ENCODE results near the gene MTHFD1. TPM values are rescaled to one million over a fixed set of nuclear protein-coding genes. Genes with fewer than 3 reads are reported as not detected.

MTHFD1 gene
- total and polyA plus RNA-seq, 2 donors, result 18.8 to 38.3 TPM

- Histone ChIP-seq H3K27ac (ENCODE audit: low read depth in 1 of 2, low read length in 1 of 2) (peak within 1 kb of the TSS; percentile 99), H3K36me3 (ENCODE audit: control insufficient read depth in 2 of 2, insufficient read depth in 2 of 2, low read length in 1 of 2) (no peaks in the 10 kb centered on the region), H3K4me1 (ENCODE audit: control insufficient read depth in 2 of 2, insufficient read depth in 2 of 2, low read length in 2 of 2) (peaks cover 16 to 52% of the 10 kb centered on the region in 2 donors), H3K27me3 (ENCODE audit: control insufficient read depth in 2 of 2, insufficient read depth in 1 of 2, low read length in 1 of 2) (no peaks in the 10 kb centered on the region), H3K4me3 (ENCODE audit: low read length in 2 of 2) (peak within 1 kb of the TSS; percentile 90 to 91), H3K9me3 (ENCODE audit: control insufficient read depth in 2 of 2, insufficient read depth in 1 of 2, low read length in 1 of 2) (no peaks in the 10 kb centered on the region)
- under 1% methylated on average over 87 of the region's 87 CpGs for WGBS
- DNase-seq (ENCODE audit: low read depth in 6 of 9, low spot score in 9 of 9), result peak in 8 of 9 donors; percentile 79 to 96 (median 88)
Measured at GRCh38 chr14:64503434-64504309, 115.5 kb downstream of the MTHFD1 start, which contains the start of gene ZBTB25. Gene ZBTB25 (minus strand): TSS chr14:64503838. CDS start chr14:64490533, 13,305 bp downstream.

GRCh38 chr14:64504310-64504896, 116.2 kb downstream of the MTHFD1 start, which contains the start of gene ZBTB1:
Gene ZBTB1 (plus strand): TSS chr14:64504770. CDS start chr14:64521505, 16,735 bp downstream.
- no peaks in the 10 kb centered on the region for H3K27me3 ChIP-seq (ENCODE audit: control insufficient read depth in 2 of 2, insufficient read depth in 1 of 2, low read length in 1 of 2)
- peak in 8 of 9 donors; percentile 55 to 84 (median 65) for DNase-seq (ENCODE audit: low read depth in 6 of 9, low spot score in 9 of 9)
- peak within 1 kb of the TSS; percentile 99 for H3K27ac ChIP-seq (ENCODE audit: low read depth in 1 of 2, low read length in 1 of 2)
- H3K9me3 ChIP-seq (ENCODE audit: control insufficient read depth in 2 of 2, insufficient read depth in 1 of 2, low read length in 1 of 2), result no peaks in the 10 kb centered on the region
- H3K4me1 ChIP-seq (ENCODE audit: control insufficient read depth in 2 of 2, insufficient read depth in 2 of 2, low read length in 2 of 2), result peaks cover 13 to 56% of the 10 kb centered on the region in 2 donors
- under 1% methylated on average over 63 of the region's 63 CpGs for WGBS
- H3K36me3 ChIP-seq (ENCODE audit: control insufficient read depth in 2 of 2, insufficient read depth in 2 of 2, low read length in 1 of 2), result no peaks in the 10 kb centered on the region
- peak within 1 kb of the TSS; percentile 90 to 91 for H3K4me3 ChIP-seq (ENCODE audit: low read length in 2 of 2)

DNA sequence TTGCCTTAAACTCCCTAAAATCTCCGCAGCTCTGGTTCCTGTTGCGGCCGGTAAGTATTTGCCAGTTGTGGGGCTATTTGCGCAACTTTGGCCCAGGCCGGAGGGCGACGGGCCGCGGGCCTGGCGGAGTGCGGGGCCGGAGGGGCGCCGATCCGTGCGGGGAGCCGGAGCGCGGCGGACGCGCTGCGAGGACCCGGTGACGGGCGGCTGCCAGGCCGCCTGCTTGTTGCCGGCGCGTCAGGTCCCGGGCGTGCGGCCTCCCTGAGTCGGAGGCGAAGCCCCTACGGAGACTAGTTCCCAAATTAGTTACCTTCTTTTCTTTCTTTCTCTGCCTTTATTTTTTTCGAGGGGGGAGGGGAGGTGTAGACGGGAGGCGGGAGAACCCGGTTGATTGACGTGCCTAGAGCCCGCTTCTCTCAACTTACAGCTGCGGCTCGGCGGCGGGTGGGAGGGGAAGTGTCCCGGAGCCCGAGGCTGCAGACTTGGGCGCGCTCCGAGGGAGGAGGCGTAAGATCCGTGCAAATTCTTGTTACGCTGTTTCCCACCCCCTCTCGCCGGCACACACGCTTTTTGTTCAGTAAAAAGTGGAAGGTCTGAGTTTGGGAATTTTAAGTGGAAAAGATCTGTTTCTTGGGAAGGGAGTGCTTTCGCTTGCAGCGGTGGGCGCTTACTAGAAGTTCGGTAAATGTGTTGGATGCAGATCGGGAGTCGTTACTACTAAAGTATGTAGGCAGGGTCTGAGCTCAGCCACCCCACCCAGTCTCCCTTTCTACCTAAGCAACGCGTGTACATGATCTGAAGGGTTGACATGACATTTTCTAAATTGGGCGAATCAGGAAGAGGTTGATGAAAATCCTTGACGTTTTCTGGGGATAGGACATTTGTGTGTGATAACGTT, 117.0 kb downstream of the MTHFD1 start:
- H3K9me3 ChIP-seq (ENCODE audit: control insufficient read depth in 2 of 2, insufficient read depth in 1 of 2, low read length in 1 of 2), result no peaks in the 10 kb centered on the region
- peak overlapping the region; percentile 90 to 91 for H3K4me3 ChIP-seq (ENCODE audit: low read length in 2 of 2)
- H3K4me1 ChIP-seq (ENCODE audit: control insufficient read depth in 2 of 2, insufficient read depth in 2 of 2, low read length in 2 of 2), result peaks cover 12 to 51% of the 10 kb centered on the region in 2 donors
- H3K27me3 ChIP-seq (ENCODE audit: control insufficient read depth in 2 of 2, insufficient read depth in 1 of 2, low read length in 1 of 2), result no peaks in the 10 kb centered on the region
- H3K27ac ChIP-seq (ENCODE audit: low read depth in 1 of 2, low read length in 1 of 2), result peak overlapping the region; percentile 99
- no peaks in the 10 kb centered on the region for H3K36me3 ChIP-seq (ENCODE audit: control insufficient read depth in 2 of 2, insufficient read depth in 2 of 2, low read length in 1 of 2)
- DNase-seq (ENCODE audit: low read depth in 6 of 9, low spot score in 9 of 9), result peak; percentile 83 to 96 (median 89)
- under 1% methylated on average over 68 of the region's 68 CpGs for WGBS

DNA sequence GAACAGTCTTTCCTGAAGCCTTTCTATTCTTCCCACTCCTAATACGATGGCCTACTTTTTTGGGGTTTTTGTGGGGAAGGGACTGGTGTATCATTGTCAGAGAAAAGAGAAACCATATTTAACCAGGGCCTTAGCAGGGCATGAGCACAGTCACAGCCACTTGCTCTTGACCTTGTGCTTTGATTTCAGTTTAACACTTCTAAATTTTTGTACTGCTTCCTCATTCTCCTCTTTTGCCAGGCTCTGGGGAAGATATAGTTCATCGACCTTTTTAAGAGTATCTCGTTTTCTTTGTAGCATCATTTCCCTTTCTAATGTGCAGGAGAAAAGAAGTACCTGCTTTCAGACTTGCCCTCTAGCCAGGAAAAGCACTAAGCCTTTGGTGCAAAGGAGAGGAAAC, 118.6 kb downstream of the MTHFD1 start:
- WGBS, result 3% methylated on average over 3 of the region's 3 CpGs
- Histone ChIP-seq H3K4me1 (ENCODE audit: control insufficient read depth in 2 of 2, insufficient read depth in 2 of 2, low read length in 2 of 2) (peaks cover 14 to 53% of the 10 kb centered on the region in 2 donors), H3K36me3 (ENCODE audit: control insufficient read depth in 2 of 2, insufficient read depth in 2 of 2, low read length in 1 of 2) (peaks cover 0 to 4% of the 10 kb centered on the region in 2 donors), H3K27me3 (ENCODE audit: control insufficient read depth in 2 of 2, insufficient read depth in 1 of 2, low read length in 1 of 2) (no peaks in the 10 kb centered on the region), H3K27ac (ENCODE audit: low read depth in 1 of 2, low read length in 1 of 2) (peak overlapping the region in 1 of 2 donors; percentile 67), H3K4me3 (ENCODE audit: low read length in 2 of 2) (peak overlapping the region; percentile 28), H3K9me3 (ENCODE audit: control insufficient read depth in 2 of 2, insufficient read depth in 1 of 2, low read length in 1 of 2) (no peaks in the 10 kb centered on the region)
- peak in 1 of 9 donors; percentile 36 for DNase-seq (ENCODE audit: low read depth in 6 of 9, low spot score in 9 of 9)

GRCh38 chr14:64507376-64508156, 119.4 kb downstream of the MTHFD1 start:
- WGBS, result 72% methylated on average over 4 of the region's 4 CpGs
- Histone ChIP-seq H3K27me3 (ENCODE audit: control insufficient read depth in 2 of 2, insufficient read depth in 1 of 2, low read length in 1 of 2) (no peaks in the 10 kb centered on the region), H3K9me3 (ENCODE audit: control insufficient read depth in 2 of 2, insufficient read depth in 1 of 2, low read length in 1 of 2) (no peaks in the 10 kb centered on the region), H3K4me3 (ENCODE audit: low read length in 2 of 2) (no peak overlapping the region), H3K36me3 (ENCODE audit: control insufficient read depth in 2 of 2, insufficient read depth in 2 of 2, low read length in 1 of 2) (peaks cover 0 to 5% of the 10 kb centered on the region in 2 donors), H3K4me1 (ENCODE audit: control insufficient read depth in 2 of 2, insufficient read depth in 2 of 2, low read length in 2 of 2) (peaks cover 7 to 45% of the 10 kb centered on the region in 2 donors), H3K27ac (ENCODE audit: low read depth in 1 of 2, low read length in 1 of 2) (no peak overlapping the region)
- no peak for DNase-seq (ENCODE audit: low read depth in 6 of 9, low spot score in 9 of 9)

DNA sequence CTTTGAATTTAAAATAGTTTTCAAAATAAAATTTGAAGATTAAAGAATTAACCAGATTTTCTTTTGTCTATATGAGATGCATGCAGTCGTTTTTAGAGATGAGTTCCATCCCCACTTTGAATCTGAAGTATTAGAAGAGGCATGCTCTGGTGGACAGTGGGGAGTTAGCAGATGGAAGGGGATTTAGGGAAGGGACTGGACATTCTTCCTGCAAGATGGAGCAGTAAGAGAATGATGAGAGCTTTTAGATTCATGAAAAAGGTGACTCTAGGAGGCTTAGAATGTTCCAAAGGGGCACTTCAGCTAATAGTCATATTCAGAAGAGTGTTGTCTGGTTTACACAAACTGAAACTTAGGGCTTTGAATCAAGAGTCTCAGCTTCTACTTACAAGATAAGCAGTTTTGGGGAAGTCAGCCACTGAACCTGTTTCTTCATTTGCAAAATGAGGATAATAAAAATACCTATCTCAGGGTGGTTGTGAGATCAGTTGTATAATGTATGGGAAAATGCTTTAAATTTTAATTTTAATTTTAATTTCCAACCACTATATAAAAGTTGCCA, 120.1 kb downstream of the MTHFD1 start:
- H3K27ac ChIP-seq (ENCODE audit: low read depth in 1 of 2, low read length in 1 of 2), result no peak overlapping the region
- H3K36me3 ChIP-seq (ENCODE audit: control insufficient read depth in 2 of 2, insufficient read depth in 2 of 2, low read length in 1 of 2), result peaks cover 0 to 5% of the 10 kb centered on the region in 2 donors
- no peaks in the 10 kb centered on the region for H3K27me3 ChIP-seq (ENCODE audit: control insufficient read depth in 2 of 2, insufficient read depth in 1 of 2, low read length in 1 of 2)
- H3K4me3 ChIP-seq (ENCODE audit: low read length in 2 of 2), result no peak overlapping the region
- 30% methylated on average over 1 of the region's 1 CpG for WGBS
- peak in 1 of 9 donors; percentile 27 for DNase-seq (ENCODE audit: low read depth in 6 of 9, low spot score in 9 of 9)
- peaks cover 7 to 43% of the 10 kb centered on the region in 2 donors for H3K4me1 ChIP-seq (ENCODE audit: control insufficient read depth in 2 of 2, insufficient read depth in 2 of 2, low read length in 2 of 2)
- no peaks in the 10 kb centered on the region for H3K9me3 ChIP-seq (ENCODE audit: control insufficient read depth in 2 of 2, insufficient read depth in 1 of 2, low read length in 1 of 2)

GRCh38 chr14:64509036-64509435, 120.9 kb downstream of the MTHFD1 start:
- Histone ChIP-seq H3K27me3 (ENCODE audit: control insufficient read depth in 2 of 2, insufficient read depth in 1 of 2, low read length in 1 of 2) (no peaks in the 10 kb centered on the region), H3K9me3 (ENCODE audit: control insufficient read depth in 2 of 2, insufficient read depth in 1 of 2, low read length in 1 of 2) (no peaks in the 10 kb centered on the region), H3K36me3 (ENCODE audit: control insufficient read depth in 2 of 2, insufficient read depth in 2 of 2, low read length in 1 of 2) (peaks cover 0 to 5% of the 10 kb centered on the region in 2 donors), H3K4me3 (ENCODE audit: low read length in 2 of 2) (no peak overlapping the region), H3K27ac (ENCODE audit: low read depth in 1 of 2, low read length in 1 of 2) (no peak overlapping the region), H3K4me1 (ENCODE audit: control insufficient read depth in 2 of 2, insufficient read depth in 2 of 2, low read length in 2 of 2) (peaks cover 7 to 43% of the 10 kb centered on the region in 2 donors)
- no peak for DNase-seq (ENCODE audit: low read depth in 6 of 9, low spot score in 9 of 9)
- WGBS, result 99% methylated on average over 8 of the region's 8 CpGs

All from thymus (tissue), 11 donors.